PC-9 (cell line): ENCODE results near the gene ERBB4. TPM values are rescaled to one million over a fixed set of nuclear protein-coding genes. Genes with fewer than 3 reads are reported as not detected.

Source experiments
- BruUV-seq: library from RNA; stranded (reverse); fragments of 400-500 nt; replicated peaks from 2 replicates; lab custom pipeline; 2021; lab: Mats Ljungman, UMichigan
- CTCF ChIA-PET: fragments of 300-600 bp; sonication (Branson Sonifier 250); formaldehyde crosslinking; loops from one replicate; lab custom pipeline; 2022; ENCODE audit warnings: antibody characterized with exemption; lab: Charles Lee
- POLR2A ChIA-PET: fragments of 300-600 bp; sonication (Branson Sonifier 250); formaldehyde crosslinking; loops from one replicate; lab custom pipeline; 2022; ENCODE audit warnings: antibody characterized with exemption; ENCODE audit not compliant: unreplicated experiment; lab: Charles Lee
- DNase-seq, 2 experiments: peaks; one replicate each; pipeline versions ENCODE4 v3.0.0 to v3.0.0-alpha.2; 2015 to 2022; ENCODE audit warnings: mixed read lengths in 1 of 2
- H2AFZ ChIP-seq: fragments of 200-600 bp; sonication (generic); 2 replicates; pipeline ENCODE4 v1.8.1; 2017; ENCODE audit warnings: antibody characterized with exemption
- H3F3A ChIP-seq: fragments of 200-600 bp; sonication (generic); 2 replicates; pipeline ENCODE4 v1.8.1; 2017; ENCODE audit warnings: antibody characterized with exemption, mild to moderate bottlenecking, low read depth; ENCODE audit not compliant: insufficient read depth
- H3K27ac ChIP-seq: fragments of 200-600 bp; sonication (generic); 2 replicates; pipeline ENCODE4 v1.6.1; 2016; ENCODE audit warnings: mixed run types
- H3K27me3 ChIP-seq: fragments of 200-600 bp; sonication (generic); 2 replicates; pipeline ENCODE4 v1.6.1; 2016; ENCODE audit warnings: low read depth, mixed run types; ENCODE audit not compliant: insufficient read depth
- H3K36me3 ChIP-seq: fragments of 200-600 bp; sonication (generic); 2 replicates; pipeline ENCODE4 v1.6.1; 2016; ENCODE audit warnings: low read depth, mixed run types
- H3K4me1 ChIP-seq: fragments of 200-600 bp; sonication (generic); replicated peaks from 2 replicates; pipeline ENCODE4 v1.6.1; 2016; ENCODE audit warnings: mixed run types; ENCODE audit not compliant: insufficient read depth
- H3K4me2 ChIP-seq: fragments of 200-600 bp; sonication (generic); 2 replicates; pipeline ENCODE4 v1.6.1; 2017; ENCODE audit warnings: mixed run types
- H3K4me3 ChIP-seq: fragments of 200-600 bp; sonication (generic); 2 replicates; pipeline ENCODE4 v1.6.1; 2016; ENCODE audit warnings: mixed run types
- H3K79me2 ChIP-seq: fragments of 200-600 bp; sonication (generic); 2 replicates; pipeline ENCODE4 v1.6.1; 2017; ENCODE audit warnings: low read depth, mixed run types
- H3K9me2 ChIP-seq: fragments of 200-600 bp; sonication (generic); 2 replicates; pipeline ENCODE4 v1.8.1; 2017; ENCODE audit warnings: mild to moderate bottlenecking; ENCODE audit not compliant: insufficient read depth
- H3K9me3 ChIP-seq: fragments of 200-600 bp; sonication (generic); 2 replicates; pipeline ENCODE4 v1.8.1; 2016; ENCODE audit warnings: low read depth; ENCODE audit not compliant: insufficient read depth
- H4K20me1 ChIP-seq: fragments of 200-600 bp; sonication (generic); 2 replicates; pipeline ENCODE4 v1.8.1; 2017; ENCODE audit not compliant: insufficient read depth
- CTCF ChIP-seq: fragments of 200-600 bp; sonication (generic); conservative IDR thresholded peaks from 2 replicates; pipeline ENCODE4 v1.6.1; 2017; ENCODE audit warnings: mixed run types, antibody characterized with exemption, mild to moderate bottlenecking, moderate library complexity
- EZH2 ChIP-seq: fragments of 200-600 bp; sonication (generic); IDR thresholded peaks from 2 replicates; pipeline ENCODE4 v1.8.0; 2017; ENCODE audit warnings: antibody characterized with exemption, low read depth
- intact Hi-C: fragments of 100-400 bp; cut with micrococcal nuclease; formaldehyde crosslinking; loops from one replicate; pipeline ENCODE4 v1.10.0; 2022; ENCODE audit not compliant: unreplicated experiment
- total RNA-seq: library from RNA; stranded (reverse); gene quantifications from 2 replicates; pipeline ENCODE4 v1.2.3, GENCODE V29; 2021

Gene ERBB4
- total RNA-seq, 1 experiment from 2014 or later: not detected

- Histone ChIP-seq H2AFZ (no peak overlapping the region), H3K36me3 (no peaks in the 10 kb centered on the region), H4K20me1 (no peaks in the 10 kb centered on the region), H3K4me3 (no peak overlapping the region), H3K79me2 (no peaks in the 10 kb centered on the region), H3K9me3 (no peaks in the 10 kb centered on the region), H3K4me1 (no peaks in the 10 kb centered on the region), H3K27ac (no peak overlapping the region), H3K27me3 (no peaks in the 10 kb centered on the region), H3K4me2 (no peak overlapping the region), H3K9me2 (no peaks in the 10 kb centered on the region), H3F3A (no peaks in the 10 kb centered on the region)
- no peak for DNase-seq
- BruUV-seq: no TSS peak
- intact Hi-C loops: no loop called here
- CTCF ChIA-PET: no interaction called here
- TF ChIP-seq EZH2 (no peak), CTCF (no peak)
- POLR2A ChIA-PET: no interaction called here
Measured at GRCh38 chr2:212454149-212454548, 84.5 kb downstream of the ERBB4 start.

DNA sequence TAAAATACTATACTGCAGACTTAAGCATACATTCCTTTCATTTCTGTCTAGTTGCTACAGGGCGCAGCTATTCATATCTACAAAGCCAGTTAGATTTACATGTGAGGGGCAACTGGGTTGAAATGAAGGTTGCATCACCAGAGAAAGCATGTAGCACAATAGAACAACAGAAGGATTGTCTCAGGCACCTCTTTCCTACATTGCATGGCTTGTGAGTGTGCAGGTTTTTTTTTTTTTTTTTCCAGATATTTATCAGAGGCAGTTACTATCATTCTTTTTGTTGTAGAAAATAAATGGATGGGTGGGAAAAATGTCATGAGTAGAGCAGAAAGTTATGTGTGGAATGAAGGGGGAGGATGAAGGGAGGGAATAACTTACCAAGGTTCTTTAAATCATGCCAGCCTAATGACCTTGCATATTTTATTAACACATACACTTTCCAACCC, 86.8 kb downstream of the ERBB4 start:
- intact Hi-C loops: no loop called here
- no peak overlapping the region for H3K4me3 ChIP-seq
- H3K4me1 ChIP-seq: no peaks in the 10 kb centered on the region
- BruUV-seq: no TSS peak
- H3K4me2 ChIP-seq: no peak overlapping the region
- no peak overlapping the region for H2AFZ ChIP-seq
- H3F3A ChIP-seq: no peaks in the 10 kb centered on the region
- H4K20me1 ChIP-seq: no peaks in the 10 kb centered on the region
- no peak overlapping the region for H3K27ac ChIP-seq
- H3K36me3 ChIP-seq: no peaks in the 10 kb centered on the region
- no peak for TF ChIP-seq CTCF
- TF ChIP-seq EZH2: no peak
- ChIA-PET POLR2A (no interaction called here), CTCF (no interaction called here)
- DNase-seq: peak in 1 of 2 experiments; percentile 14
- H3K9me3 ChIP-seq: no peaks in the 10 kb centered on the region
- no peaks in the 10 kb centered on the region for H3K9me2 ChIP-seq
- no peaks in the 10 kb centered on the region for H3K27me3 ChIP-seq
- H3K79me2 ChIP-seq: no peaks in the 10 kb centered on the region

DNA sequence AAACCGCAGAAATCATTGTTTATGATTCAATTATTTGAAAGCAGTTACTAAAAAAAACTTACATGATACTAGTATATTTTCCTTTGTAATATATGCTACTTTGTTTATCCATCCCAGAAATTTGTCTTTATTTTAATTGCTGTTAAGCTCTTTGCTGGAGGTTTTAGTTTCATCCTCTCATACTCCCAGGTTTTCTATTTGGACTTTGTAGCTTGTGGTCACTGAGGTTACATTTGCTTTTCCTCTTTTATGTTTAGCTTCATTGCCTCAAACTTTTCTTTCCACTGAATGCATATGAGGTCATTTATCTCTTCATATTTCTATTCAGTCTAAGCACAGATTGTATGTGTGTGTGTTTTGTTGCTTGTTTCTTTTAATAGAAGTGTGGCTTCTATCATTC, 89.9 kb downstream of the ERBB4 start:
- BruUV-seq: no TSS peak
- Histone ChIP-seq H3K4me1 (no peaks in the 10 kb centered on the region), H3K27me3 (no peaks in the 10 kb centered on the region), H3K36me3 (no peaks in the 10 kb centered on the region), H4K20me1 (no peaks in the 10 kb centered on the region), H3K4me2 (no peak overlapping the region), H2AFZ (no peak overlapping the region), H3K4me3 (no peak overlapping the region), H3F3A (no peaks in the 10 kb centered on the region), H3K9me2 (no peaks in the 10 kb centered on the region), H3K79me2 (no peaks in the 10 kb centered on the region), H3K27ac (no peak overlapping the region), H3K9me3 (no peaks in the 10 kb centered on the region)
- CTCF ChIA-PET: no interaction called here
- no peak for DNase-seq
- POLR2A ChIA-PET: no interaction called here
- intact Hi-C loops: no loop called here
- TF ChIP-seq CTCF: no peak
- no peak for TF ChIP-seq EZH2
